NB4 (cell line): Measurements from ENCODE around the gene GMDS.

Experiments used
- CTCF ChIP-seq: IDR thresholded peaks from one replicate; pipeline ENCODE4 v1.5.1; 2012; ENCODE audit warnings: low read depth, low read length
- POLR2A ChIP-seq: IDR thresholded peaks from 2 replicates; pipeline ENCODE4 v1.6.1; 2011; ENCODE audit warnings: mild to moderate bottlenecking; ENCODE audit not compliant: insufficient read length; ENCODE audit errors: extremely low read depth

- TF ChIP-seq CTCF = no peak
- no peak for TF ChIP-seq POLR2A
Measured at GRCh38 chr6:1610497-1611321, 634.7 kb downstream of the GMDS start.
